SKM-1 treated with dmso at 0.1 percent for 144 hours (cell line): Measurements from ENCODE around the gene CYBB.
A peak's percentile ranks its signal among the peaks of the same experiment; 100 is the strongest.
"Not testable (repeated sequence)": the region's sequence is repeated elsewhere in the genome, so short reads cannot be mapped to it uniquely, and the experiment has no call there.

Experiments
- DNase-seq: peaks from one replicate; lab custom pipeline; 2025; ENCODE audit not compliant: unreplicated experiment; lab: John Stamatoyannopoulos, UW

The CYBB gene

GRCh38 chrX:37779857-37780256 is at the start of gene CYBB:
TSS of gene CYBB (plus strand) at chrX:37780059. CDS start at chrX:37780078, 19 bp downstream.
- DNase-seq, result no peak

- peak; percentile 36 for DNase-seq
Measured at GRCh38 chrX:37745354-37745753, 34.5 kb upstream of the CYBB start.

- no peak for DNase-seq
Measured at GRCh38 chrX:37745835-37746217, 34.0 kb upstream of the CYBB start.

GRCh38 chrX:37746218-37746941 is 33.5 kb upstream of the CYBB start:
- DNase-seq, result peak; percentile 86

GRCh38 chrX:37746951-37747350 is 32.9 kb upstream of the CYBB start:
- DNase-seq, result no peak

GRCh38 chrX:37752281-37752680 is 27.6 kb upstream of the CYBB start:
- no peak for DNase-seq

- DNase-seq, result peak; percentile 71
Measured at GRCh38 chrX:37752936-37753335, 26.9 kb upstream of the CYBB start.

- peak; percentile 92 for DNase-seq
Measured at GRCh38 chrX:37753384-37753783, 26.5 kb upstream of the CYBB start.

GRCh38 chrX:37754516-37754915 is 25.3 kb upstream of the CYBB start:
- DNase-seq, result no peak

- DNase-seq, result peak; percentile 80
Measured at GRCh38 chrX:37755025-37755424, 24.8 kb upstream of the CYBB start.

- DNase-seq, result no peak
Measured at GRCh38 chrX:37757082-37757481, 22.8 kb upstream of the CYBB start.

GRCh38 chrX:37759351-37759750 is 20.5 kb upstream of the CYBB start:
- DNase-seq, result no peak

- DNase-seq, result no peak
Measured at GRCh38 chrX:37759878-37760418, 19.9 kb upstream of the CYBB start.

- no peak for DNase-seq
Measured at GRCh38 chrX:37763400-37763799, 16.5 kb upstream of the CYBB start.

GRCh38 chrX:37765507-37765906 is 14.4 kb upstream of the CYBB start:
- DNase-seq, result peak; percentile 52

GRCh38 chrX:37767430-37767829 is 12.4 kb upstream of the CYBB start:
- peak; percentile 45 for DNase-seq

- not testable (repeated sequence) for DNase-seq
Measured at GRCh38 chrX:37768866-37769265, 11.0 kb upstream of the CYBB start.

GRCh38 chrX:37776283-37776986 is 3.4 kb upstream of the CYBB start:
- no peak for DNase-seq

GRCh38 chrX:37776987-37777325 is 2.9 kb upstream of the CYBB start:
- DNase-seq, result no peak

- DNase-seq, result no peak
Measured at GRCh38 chrX:37781081-37781480, 1.2 kb downstream of the CYBB start.

- no peak for DNase-seq
Measured at GRCh38 chrX:37781814-37782213, 2.0 kb downstream of the CYBB start.

- DNase-seq, result no peak
Measured at GRCh38 chrX:37782359-37782758, 2.5 kb downstream of the CYBB start.
